HK-2 (cell line): ENCODE results near the gene CUX1.
"Not testable (repeated sequence)": the region's sequence is repeated elsewhere in the genome, so short reads cannot be mapped to it uniquely, and the experiment has no call there.

Experiments used
- DNase-seq: peaks from one replicate; pipeline ENCODE4 v3.0.0-alpha.2; 2018; ENCODE audit not compliant: unreplicated experiment

CUX1 gene

GRCh38 chr7:101817471-101818286 lies at the start of gene CUX1:
Gene CUX1 (plus strand): TSS chr7:101817626. CDS start chr7:101817640, 14 bp downstream.
- DNase-seq, result no peak

- DNase-seq, result no peak
Measured at GRCh38 chr7:101768280-101768679, 49.1 kb upstream of the CUX1 start.

GRCh38 chr7:101770466-101770865 lies 47.0 kb upstream of the CUX1 start:
- no peak for DNase-seq

- DNase-seq, result no peak
Measured at GRCh38 chr7:101772508-101773211, 44.8 kb upstream of the CUX1 start.

GRCh38 chr7:101775181-101775580 lies 42.2 kb upstream of the CUX1 start:
- no peak for DNase-seq

- no peak for DNase-seq
Measured at GRCh38 chr7:101778026-101778580, 39.3 kb upstream of the CUX1 start.

- DNase-seq, result no peak
Measured at GRCh38 chr7:101779267-101779666, 38.2 kb upstream of the CUX1 start.

- no peak for DNase-seq
Measured at GRCh38 chr7:101780281-101780680, 37.1 kb upstream of the CUX1 start.

- DNase-seq, result no peak
Measured at GRCh38 chr7:101781439-101781838, 36.0 kb upstream of the CUX1 start.

GRCh38 chr7:101782476-101782875 lies 35.0 kb upstream of the CUX1 start:
- no peak for DNase-seq

- DNase-seq, result no peak
Measured at GRCh38 chr7:101782896-101783295, 34.5 kb upstream of the CUX1 start.

GRCh38 chr7:101783381-101784181 lies 33.8 kb upstream of the CUX1 start:
- DNase-seq, result no peak

- no peak for DNase-seq
Measured at GRCh38 chr7:101784292-101785127, 32.9 kb upstream of the CUX1 start.

- DNase-seq, result no peak
Measured at GRCh38 chr7:101787864-101788263, 29.6 kb upstream of the CUX1 start.

GRCh38 chr7:101788517-101788916 lies 28.9 kb upstream of the CUX1 start:
- DNase-seq, result no peak

GRCh38 chr7:101790566-101791293 lies 26.7 kb upstream of the CUX1 start:
- DNase-seq, result no peak

GRCh38 chr7:101792051-101792681 lies 25.3 kb upstream of the CUX1 start:
- DNase-seq, result peak; percentile 61

- DNase-seq, result not testable (repeated sequence)
Measured at GRCh38 chr7:101792682-101793071, 24.7 kb upstream of the CUX1 start.

- DNase-seq, result no peak
Measured at GRCh38 chr7:101795461-101795860, 22.0 kb upstream of the CUX1 start.

- DNase-seq, result peak; percentile 25
Measured at GRCh38 chr7:101798173-101798572, 19.3 kb upstream of the CUX1 start.
